HEK293T (cell line): ENCODE data around the gene RUBCNL.

Source experiments
- CTCF ChIA-PET: fragments of 350-600 bp; formaldehyde crosslinking; extraction: SDS; loops from one replicate; lab custom pipeline; 2021; ENCODE audit warnings: antibody characterized with exemption, inconsistent platforms; lab: Yijun Ruan, JAX
- POLR2A ChIA-PET: fragments of 350-600 bp; formaldehyde crosslinking; extraction: SDS; loops from one replicate; lab custom pipeline; 2020; ENCODE audit warnings: antibody characterized with exemption, inconsistent platforms; lab: Yijun Ruan, JAX
- DNase-seq: peaks from one replicate; pipeline ENCODE4 v3.0.0; 2012; ENCODE audit warnings: mixed read lengths; ENCODE audit errors: extremely low spot score
- ARNT ChIP-seq: fragments of 450-650 bp; IDR thresholded peaks from 2 replicates; pipeline ENCODE4 v1.6.1; 2017; ENCODE audit warnings: mild to moderate bottlenecking
- BHLHE40 ChIP-seq: fragments of 450-650 bp; IDR thresholded peaks from 2 replicates; pipeline ENCODE4 v1.6.1; 2016; ENCODE audit warnings: mild to moderate bottlenecking, moderate library complexity, borderline replicate concordance
- CTBP1 ChIP-seq: fragments of 450-650 bp; IDR thresholded peaks from 2 replicates; pipeline ENCODE4 v1.6.1; 2016; ENCODE audit warnings: borderline replicate concordance
- ELF4 ChIP-seq: fragments of 450-650 bp; IDR thresholded peaks from 2 replicates; pipeline ENCODE4 v1.6.1; 2017; ENCODE audit warnings: antibody characterized with exemption
- FOXA1 ChIP-seq: fragments of 450-650 bp; IDR thresholded peaks from 2 replicates; pipeline ENCODE4 v1.6.1; 2016; ENCODE audit warnings: mild to moderate bottlenecking
- FOXK2 ChIP-seq: fragments of 450-650 bp; IDR thresholded peaks from 2 replicates; pipeline ENCODE4 v1.6.1; 2016; ENCODE audit warnings: mild to moderate bottlenecking
- FOXM1 ChIP-seq: fragments of 450-650 bp; IDR thresholded peaks from 2 replicates; pipeline ENCODE4 v1.6.1; 2017; ENCODE audit warnings: mild to moderate bottlenecking, borderline replicate concordance
- HDGF ChIP-seq: fragments of 450-650 bp; IDR thresholded peaks from 2 replicates; pipeline ENCODE4 v1.6.1; 2017; ENCODE audit warnings: antibody characterized with exemption, borderline replicate concordance
- L3MBTL2 ChIP-seq: fragments of 450-650 bp; conservative IDR thresholded peaks from 2 replicates; pipeline ENCODE4 v1.6.1; 2016; ENCODE audit warnings: mild to moderate bottlenecking
- LEF1 ChIP-seq: fragments of 450-650 bp; IDR thresholded peaks from 2 replicates; pipeline ENCODE4 v1.6.1; 2017; ENCODE audit warnings: mild to moderate bottlenecking, borderline replicate concordance
- NFRKB ChIP-seq: fragments of 450-650 bp; IDR thresholded peaks from 2 replicates; pipeline ENCODE4 v1.6.1; 2016; ENCODE audit warnings: mild to moderate bottlenecking, moderate library complexity
- PKNOX1 ChIP-seq: fragments of 450-650 bp; IDR thresholded peaks from 2 replicates; pipeline ENCODE4 v1.6.1; 2016
- SP1 ChIP-seq: fragments of 450-650 bp; IDR thresholded peaks from 2 replicates; pipeline ENCODE4 v1.6.1; 2017
- SUZ12 ChIP-seq: fragments of 450-650 bp; IDR thresholded peaks from 2 replicates; pipeline ENCODE4 v1.6.1; 2016; ENCODE audit warnings: mild to moderate bottlenecking
- TARDBP ChIP-seq: fragments of 450-650 bp; IDR thresholded peaks from 2 replicates; pipeline ENCODE4 v1.6.1; 2016
- ZNF384 ChIP-seq: fragments of 450-650 bp; IDR thresholded peaks from 2 replicates; pipeline ENCODE4 v1.6.1; 2016

The RUBCNL gene

GRCh38 chr13:46332772-46333171 lies 54.3 kb downstream of the RUBCNL start:
- ChIA-PET POLR2A (no interaction called here), CTCF (no interaction called here)
- no peak for TF ChIP-seq CTBP1
- TF ChIP-seq SUZ12 = no peak
- TF ChIP-seq NFRKB = no peak
- no peak for TF ChIP-seq L3MBTL2
- no peak for TF ChIP-seq ARNT
- TF ChIP-seq PKNOX1 = no peak
- TF ChIP-seq FOXM1 = no peak
- no peak for TF ChIP-seq HDGF
- no peak for TF ChIP-seq TARDBP
- TF ChIP-seq ELF4 = no peak
- TF ChIP-seq SP1 = no peak
- TF ChIP-seq ZNF384 = no peak
- TF ChIP-seq FOXK2 = no peak
- no peak for TF ChIP-seq BHLHE40
- no peak for TF ChIP-seq FOXA1
- no peak for DNase-seq

- POLR2A ChIA-PET = no interaction called here
- no peak for TF ChIP-seq FOXK2
- TF ChIP-seq CTBP1 = no peak
- no peak for TF ChIP-seq L3MBTL2
- TF ChIP-seq PKNOX1 = no peak
- TF ChIP-seq SUZ12 = no peak
- no peak for TF ChIP-seq NFRKB
- TF ChIP-seq FOXM1 = no peak
- no peak for TF ChIP-seq SP1
- TF ChIP-seq LEF1 = no peak
- CTCF ChIA-PET = no interaction called here
- no peak for DNase-seq
Observed at GRCh38 chr13:46329624-46330023, 57.4 kb downstream of the RUBCNL start.

- TF ChIP-seq HDGF (no peak), FOXM1 (no peak), ARNT (no peak), CTBP1 (no peak), L3MBTL2 (no peak), SUZ12 (no peak), TARDBP (no peak), SP1 (no peak), BHLHE40 (no peak), FOXK2 (no peak), ELF4 (no peak), ZNF384 (no peak), PKNOX1 (no peak), NFRKB (no peak), FOXA1 (no peak), LEF1 (no peak)
- CTCF ChIA-PET = no interaction called here
- no peak for DNase-seq
- POLR2A ChIA-PET = no interaction called here
Observed at GRCh38 chr13:46327246-46327645, 59.8 kb downstream of the RUBCNL start.

- no peak for DNase-seq
- POLR2A ChIA-PET = no interaction called here
- CTCF ChIA-PET = no interaction called here
- TF ChIP-seq CTBP1 (no peak), BHLHE40 (no peak), PKNOX1 (no peak), SP1 (no peak), FOXM1 (no peak), ZNF384 (no peak), L3MBTL2 (no peak), FOXA1 (no peak), LEF1 (no peak), ELF4 (no peak), SUZ12 (no peak)
Observed at GRCh38 chr13:46324976-46325375, 62.1 kb downstream of the RUBCNL start.

- CTCF ChIA-PET = interaction anchor here (0.5 to 0.9 kb wide), 3 partner anchors 32 to 514 kb away, joined by 3 read pairs; no protein-coding TSS in a partner anchor
- POLR2A ChIA-PET = interaction anchor here (0.9 kb wide), 1 partner anchor 38 kb away, joined by 3 read pairs; no protein-coding TSS in a partner anchor
- peak; percentile 72 for DNase-seq
- no peak for TF ChIP-seq LEF1
- TF ChIP-seq ARNT = no peak
- no peak for TF ChIP-seq HDGF
- no peak for TF ChIP-seq SUZ12
- no peak for TF ChIP-seq TARDBP
- TF ChIP-seq SP1 = no peak
- TF ChIP-seq BHLHE40 = no peak
- no peak for TF ChIP-seq ZNF384
- TF ChIP-seq ELF4 = no peak
- no peak for TF ChIP-seq FOXM1
- TF ChIP-seq NFRKB = no peak
- TF ChIP-seq CTBP1 = no peak
- no peak for TF ChIP-seq PKNOX1
- no peak for TF ChIP-seq FOXK2
- no peak for TF ChIP-seq L3MBTL2
- no peak for TF ChIP-seq FOXA1
Observed at GRCh38 chr13:46321494-46322225, 65.4 kb downstream of the RUBCNL start.
